ENCODE measurements around the gene SHLD2.
A peak's percentile ranks its signal among the peaks of the same experiment; 100 is the strongest.
"Not testable (repeated sequence)": the region's sequence is repeated elsewhere in the genome, so short reads cannot be mapped to it uniquely, and the experiment has no call there.

The SHLD2 gene

DNA sequence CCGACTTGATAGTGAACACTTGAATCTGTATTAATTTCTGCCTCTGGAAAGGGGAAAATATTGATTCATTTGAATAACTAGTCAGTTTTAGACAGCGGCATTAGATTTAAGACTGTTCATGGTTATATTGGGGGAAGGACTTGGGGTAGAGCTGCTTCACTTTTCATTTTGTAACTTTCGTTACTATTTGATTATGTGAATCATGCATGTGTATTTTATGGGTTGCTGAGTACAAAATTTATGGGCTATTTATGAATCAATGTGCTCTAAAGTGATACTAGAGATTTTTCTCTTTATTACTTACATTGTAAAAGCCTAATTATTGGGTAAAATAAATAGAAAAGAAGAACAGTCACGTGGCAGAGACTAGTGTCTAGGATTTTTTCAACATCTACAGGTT, 5.3 kb upstream of the SHLD2 start:
- DNase-seq, result no peak

DNA sequence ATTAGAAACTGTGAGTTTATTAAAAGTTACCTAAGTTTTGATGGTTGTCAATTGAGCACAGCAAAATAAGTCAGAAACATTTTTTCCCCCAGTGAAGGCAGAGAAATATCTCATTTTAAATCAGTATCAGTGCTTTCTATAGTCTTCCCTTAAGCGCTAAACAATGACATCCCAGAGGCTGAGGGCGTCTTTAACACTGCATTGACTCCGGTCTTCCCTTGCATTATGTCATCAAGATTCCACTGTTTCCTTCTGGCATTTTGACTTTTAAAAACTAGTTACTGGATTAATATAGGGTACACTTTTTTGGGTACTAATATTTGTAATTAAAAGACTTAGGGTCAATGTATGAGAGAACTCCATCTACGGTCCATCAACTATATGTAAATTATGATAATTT, 4.2 kb upstream of the SHLD2 start:
- DNase-seq, result no peak

DNA sequence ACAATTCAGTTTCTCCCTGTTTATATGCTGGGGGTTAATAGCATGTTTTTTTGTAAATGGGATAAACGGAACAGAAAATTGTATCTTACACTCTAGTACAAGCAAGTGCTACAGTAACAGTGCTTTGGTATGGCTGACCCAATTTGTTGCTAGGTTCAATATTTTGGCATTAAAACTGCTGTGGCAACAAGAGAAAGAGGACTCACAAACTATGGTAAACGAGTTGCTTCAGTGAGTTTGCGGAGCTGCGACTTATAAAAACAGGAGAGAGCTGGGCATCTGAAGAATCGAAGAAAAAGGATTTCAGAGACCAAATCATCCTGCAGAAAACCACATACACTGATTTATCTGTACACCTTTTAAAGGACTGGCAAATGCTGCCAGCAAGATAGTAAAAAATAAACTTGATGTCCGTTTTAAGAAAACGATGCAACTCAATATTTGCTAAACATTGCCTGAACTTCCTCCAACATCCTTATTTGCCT, 2.6 kb upstream of the SHLD2 start:
- no peak for DNase-seq

DNA sequence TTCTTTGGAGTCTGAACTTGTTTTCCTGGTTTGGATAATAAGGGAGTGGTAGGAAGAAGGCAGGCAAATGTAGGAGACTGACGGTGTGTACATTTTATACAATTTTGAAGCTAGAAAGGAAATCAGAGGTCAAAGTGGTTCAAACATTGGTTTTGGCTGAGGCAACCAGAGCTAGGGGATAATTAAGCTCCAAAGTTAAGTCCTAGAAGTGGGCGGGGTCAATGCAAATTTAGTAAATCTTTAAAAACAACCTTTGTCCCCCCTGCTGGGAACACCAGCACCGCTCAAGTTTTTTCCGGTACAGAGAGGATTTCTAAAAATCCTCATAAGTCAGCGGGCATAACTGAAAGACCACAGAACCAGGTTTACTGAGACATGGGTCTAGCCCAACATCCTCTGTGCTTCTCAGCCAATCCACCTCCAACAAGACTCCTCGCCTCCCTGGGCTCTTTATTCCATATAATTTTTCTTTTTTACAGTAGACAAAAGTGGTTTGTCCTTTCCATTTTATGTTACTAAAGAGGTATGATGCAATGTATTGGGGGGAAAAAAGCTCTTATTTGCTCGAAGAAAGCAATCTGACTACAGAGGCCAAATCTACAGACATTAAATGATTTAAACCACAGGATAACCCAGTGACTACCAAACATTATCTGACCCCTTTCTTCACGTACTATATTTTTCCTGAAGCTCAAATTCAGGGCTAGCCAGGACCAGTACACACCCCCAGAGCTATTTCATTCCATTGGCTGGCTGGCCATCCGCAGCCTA, 2.0 kb upstream of the SHLD2 start:
- DNase-seq, result no peak

DNA sequence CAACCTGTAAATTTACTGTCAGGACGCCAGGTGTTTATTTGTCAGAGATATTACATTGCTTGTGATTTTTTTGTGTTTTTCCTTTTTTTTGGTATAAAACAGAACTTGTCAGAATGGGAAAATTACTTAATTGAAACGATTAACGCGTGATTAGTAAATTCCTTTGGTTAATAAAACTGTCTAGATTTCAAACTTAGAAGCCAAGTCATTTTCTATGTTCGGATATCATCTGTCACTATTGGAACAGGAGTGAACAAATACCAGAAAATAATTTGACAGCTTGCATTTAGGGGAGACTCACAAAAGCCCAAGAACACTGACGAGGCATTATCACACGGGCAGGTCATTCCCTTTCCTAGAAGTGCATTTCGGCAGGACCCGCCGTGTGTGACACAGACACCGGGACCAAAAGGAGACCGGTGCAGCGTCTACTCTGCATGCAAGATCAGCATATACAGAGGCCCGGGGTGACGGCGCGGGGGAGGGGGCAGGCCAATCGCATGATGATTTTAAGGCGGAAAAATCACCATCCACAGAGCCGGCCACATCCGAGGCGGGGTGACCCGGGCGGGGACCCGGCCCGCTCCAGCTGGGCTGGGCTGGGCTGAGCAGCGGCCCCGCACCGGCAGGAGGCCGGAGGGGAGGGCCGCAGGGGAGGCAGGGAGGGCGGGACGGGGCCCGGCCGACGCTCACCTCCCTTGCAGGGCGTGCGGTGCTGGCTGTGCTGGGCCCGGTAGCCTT, 1.2 kb upstream of the SHLD2 start:
- peak; percentile 1 for DNase-seq

DNA sequence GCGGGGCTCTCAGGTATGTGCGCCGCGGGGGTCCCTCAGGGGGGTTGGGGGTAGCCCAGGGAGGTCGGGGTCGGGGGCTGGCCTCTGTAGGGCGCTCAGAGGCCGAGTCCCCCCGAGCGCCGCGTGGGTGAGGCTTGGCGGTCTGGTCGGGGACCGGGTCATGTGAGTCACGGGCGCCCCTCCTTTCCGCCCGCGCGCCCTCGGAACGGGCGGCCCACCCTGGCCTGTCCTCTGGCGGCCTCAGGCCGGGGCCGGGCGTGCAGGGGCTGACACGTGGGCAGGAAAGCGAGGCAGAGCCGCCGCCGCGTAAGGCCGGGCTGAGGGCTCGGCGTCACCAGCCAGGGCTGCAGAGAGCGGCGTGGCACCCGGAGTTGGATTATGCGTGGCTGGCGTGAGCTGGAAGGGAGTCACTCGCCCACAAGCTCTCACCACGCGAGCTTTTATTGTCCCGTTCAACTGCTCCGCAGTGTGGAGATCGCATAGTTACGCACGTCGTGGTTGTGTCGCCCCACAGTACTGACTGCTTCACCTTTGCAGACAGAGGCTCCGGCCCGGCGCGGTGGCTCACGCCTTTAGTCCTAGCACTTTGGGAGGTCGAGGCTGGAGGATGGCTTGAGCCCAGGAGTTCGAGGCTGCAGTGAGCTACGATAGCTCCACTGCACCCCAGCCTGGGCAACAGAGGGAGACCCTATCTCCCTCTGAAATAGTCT, 385 bp downstream of the SHLD2 start:
- peak; percentile 36 for DNase-seq

DNA sequence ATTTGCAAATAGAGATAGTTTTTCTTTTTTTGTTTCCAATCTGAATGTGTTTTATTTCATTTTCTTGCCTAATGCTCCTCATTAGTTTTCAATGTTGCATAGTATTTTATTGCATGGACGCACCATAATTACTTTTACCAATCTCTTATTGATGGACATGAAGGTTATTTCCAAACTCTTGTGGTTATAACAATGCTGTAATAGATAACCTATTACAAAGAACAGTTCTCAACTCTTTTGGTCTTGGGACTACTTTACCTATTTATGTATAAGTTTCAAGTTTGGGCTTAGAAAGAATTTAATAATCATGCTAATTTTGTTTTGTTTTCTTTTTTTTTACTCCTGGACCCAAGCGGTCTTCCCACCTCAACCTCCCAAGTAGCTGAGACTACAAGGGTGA, 7.0 kb downstream of the SHLD2 start:
- DNase-seq, result no peak

DNA sequence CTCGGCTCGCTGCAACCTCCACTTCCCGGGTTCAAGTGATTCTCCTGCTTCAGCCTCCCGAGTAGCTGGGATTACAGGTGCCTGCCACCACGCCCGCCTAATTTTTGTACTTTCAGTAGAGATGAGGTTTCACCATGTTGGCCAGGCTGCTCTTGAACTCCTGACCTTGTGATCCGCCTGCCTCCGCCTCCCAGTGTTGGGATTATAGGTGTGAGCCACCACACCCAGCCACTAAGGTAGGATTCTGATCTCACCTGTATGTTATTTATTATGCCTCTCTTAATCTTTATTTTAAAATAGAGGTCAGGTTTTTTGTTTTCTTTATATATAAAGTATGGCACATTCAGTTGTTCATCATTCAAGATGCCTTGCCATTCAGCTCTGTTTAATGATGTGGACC, 9.7 kb downstream of the SHLD2 start:
- not testable (repeated sequence) for DNase-seq

DNA sequence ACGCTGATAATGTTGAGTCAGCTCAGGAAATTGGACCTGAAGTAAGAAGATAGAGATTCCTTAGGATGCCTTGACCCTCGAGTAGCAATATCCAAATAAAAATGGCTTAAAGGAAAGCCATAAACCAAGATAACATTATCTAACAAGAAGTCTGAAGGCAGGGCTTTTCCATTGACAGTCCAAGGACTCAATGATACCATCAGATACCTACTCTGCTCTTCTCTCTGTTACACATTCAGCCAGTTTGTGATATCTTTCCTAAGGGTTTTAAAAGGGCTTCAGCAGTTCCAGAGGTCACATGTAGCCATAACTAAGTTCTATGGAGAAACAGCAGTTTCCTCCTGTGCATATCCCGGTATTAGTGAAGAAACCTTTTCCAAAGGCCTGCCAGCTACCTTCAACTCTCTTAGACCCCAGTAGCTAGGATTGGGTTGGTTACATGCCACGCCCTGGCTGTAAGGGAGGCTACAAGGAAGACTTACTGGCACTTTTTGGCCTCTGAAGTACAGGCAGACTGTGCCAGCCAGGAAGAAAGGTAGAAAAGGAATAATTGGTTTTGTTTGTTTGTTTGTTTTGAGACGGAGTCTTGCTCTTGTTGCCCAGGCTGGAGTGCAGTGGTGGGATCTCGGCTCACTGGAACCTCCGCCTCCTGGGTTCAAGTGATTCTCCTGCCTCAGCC, 10.6 kb downstream of the SHLD2 start:
- no peak for DNase-seq

DNA sequence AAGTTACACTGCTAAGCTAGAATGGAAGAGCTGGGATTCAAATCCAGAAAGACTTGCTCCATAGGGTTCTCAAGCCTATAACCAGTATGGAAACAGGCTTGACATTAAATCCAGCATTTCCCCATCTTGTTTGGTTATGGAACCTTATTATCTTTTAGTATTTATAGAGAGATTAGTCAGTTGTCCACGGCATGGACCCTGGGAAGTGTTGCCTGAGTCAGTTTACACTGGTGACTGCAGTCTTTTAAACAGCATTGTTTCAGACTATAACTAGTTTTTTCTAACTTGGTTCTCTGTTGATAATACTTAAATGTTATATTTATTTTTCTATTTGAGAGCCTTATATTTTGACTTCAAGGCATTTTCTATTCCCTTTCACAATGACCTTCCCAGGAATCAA, 23.1 kb downstream of the SHLD2 start:
- DNase-seq, result not testable (repeated sequence)

DNA sequence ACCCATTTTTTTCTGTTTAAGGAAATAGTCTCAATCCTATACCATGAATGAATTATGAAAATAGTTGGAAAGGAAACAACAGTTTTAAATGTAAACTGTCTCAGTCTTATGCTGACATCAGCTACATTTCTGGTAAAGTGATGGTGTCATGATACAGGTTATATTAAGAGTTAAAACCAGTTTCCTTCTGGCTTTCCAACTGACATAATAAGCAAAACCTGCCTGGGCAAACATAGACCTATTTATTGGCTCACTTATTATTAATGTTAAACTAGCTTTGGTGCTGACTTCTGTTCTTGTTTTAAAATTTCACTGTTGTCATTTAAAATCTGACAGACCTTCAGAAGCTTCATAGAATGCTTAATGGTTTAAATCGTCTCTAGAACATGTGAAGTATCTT, 24.0 kb downstream of the SHLD2 start:
- not testable (repeated sequence) for DNase-seq

DNA sequence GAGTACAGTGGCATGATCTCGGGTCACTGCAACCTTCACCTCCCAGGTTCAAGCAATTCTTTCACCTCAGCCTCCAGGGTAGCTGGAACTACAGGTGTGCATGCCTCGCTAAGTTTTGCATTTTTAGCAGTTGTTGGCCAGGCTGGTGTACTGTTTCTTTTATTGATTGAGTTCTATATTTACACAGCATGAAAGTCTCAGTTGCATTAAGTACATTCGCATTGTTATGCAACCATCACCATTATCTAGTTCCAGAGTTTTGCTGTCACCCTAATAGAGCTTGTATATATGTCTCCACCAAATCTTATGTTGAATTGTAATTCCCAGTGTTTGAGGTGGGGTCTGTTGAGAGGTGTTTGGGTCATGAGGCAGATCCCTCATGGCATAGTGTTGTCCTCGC, 28.3 kb downstream of the SHLD2 start:
- not testable (repeated sequence) for DNase-seq

DNA sequence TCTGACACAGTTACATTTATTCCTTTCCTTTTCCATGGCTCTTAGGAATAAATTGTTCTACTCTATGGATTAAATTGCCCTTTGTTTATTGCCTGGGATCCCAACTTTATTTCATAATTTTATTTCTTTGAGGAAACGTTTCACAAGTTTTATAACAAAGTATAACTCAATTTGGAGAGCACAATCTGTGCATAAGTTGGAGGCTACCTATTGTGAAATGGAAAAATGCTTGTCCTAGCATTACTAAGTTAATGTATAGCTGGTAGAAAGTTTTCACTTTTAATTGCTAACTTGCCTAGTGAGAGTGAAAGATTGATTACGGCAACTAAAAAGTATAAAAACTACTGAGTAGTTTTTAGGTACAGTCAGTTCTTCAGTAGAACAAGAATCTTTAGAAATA, 32.0 kb downstream of the SHLD2 start:
- DNase-seq, result not testable (repeated sequence)

DNA sequence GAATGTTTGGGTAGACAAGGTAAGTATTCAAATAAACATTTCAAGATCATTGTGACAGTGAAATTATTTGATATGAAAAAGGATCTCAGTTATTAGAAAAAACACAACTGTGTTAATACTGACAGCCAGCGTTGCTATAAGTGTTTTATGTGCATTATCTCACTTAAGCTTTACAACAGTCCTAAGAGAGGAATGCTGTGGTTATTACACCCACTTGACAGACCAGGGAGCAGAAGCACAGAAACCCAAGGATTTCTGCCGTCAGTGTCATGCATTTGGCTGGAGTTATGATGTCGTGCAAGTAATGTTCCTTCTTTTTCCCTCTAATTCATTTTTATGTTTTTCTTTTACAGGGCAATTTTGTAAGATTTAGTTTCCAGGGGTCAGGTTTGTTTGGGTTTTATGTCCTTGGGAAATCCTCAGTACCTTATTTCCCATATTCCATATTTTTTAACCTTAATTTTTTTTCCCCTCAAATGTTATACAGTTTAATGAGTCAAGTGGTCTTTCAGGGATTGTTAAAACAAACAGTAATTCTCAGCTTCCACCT, 32.7 kb downstream of the SHLD2 start:
- DNase-seq, result not testable (repeated sequence)

DNA sequence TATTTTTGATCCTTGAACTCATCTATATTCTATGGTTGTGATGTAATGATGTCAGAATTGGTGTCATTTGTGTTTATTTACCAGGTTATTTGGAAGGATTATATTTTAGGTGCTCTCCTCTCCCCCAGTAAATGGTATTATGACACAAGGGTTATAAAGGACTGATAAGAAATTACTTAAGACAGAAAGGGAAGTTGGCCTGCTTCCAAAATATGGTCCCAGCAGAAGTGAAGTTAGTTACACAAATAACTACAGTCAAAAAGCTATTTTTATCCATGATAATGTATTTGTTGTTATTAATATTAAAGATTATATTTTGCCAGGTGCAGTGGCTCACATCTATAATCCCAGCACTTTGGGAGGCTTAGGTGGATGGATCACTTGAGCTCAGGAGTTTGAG, 37.2 kb downstream of the SHLD2 start:
- DNase-seq, result not testable (repeated sequence)

DNA sequence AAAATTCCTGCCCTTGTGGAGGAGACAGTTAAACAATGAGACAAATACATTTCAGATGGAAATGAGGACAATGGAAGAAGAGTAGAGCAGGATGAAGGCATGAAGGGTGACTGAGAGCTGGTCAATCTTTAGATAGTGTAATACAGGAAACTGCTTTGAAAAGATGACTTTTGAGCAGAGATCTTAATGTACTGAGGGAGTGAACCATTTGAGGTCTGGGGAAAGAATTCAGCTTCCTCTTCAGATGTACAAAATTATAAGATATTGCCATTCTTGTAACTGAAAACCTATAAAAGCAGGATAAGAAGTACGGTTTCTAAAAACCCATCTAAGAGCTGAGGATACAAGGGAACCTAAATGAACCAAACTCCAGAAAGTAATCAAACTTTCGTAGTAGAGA, 38.9 kb downstream of the SHLD2 start:
- not testable (repeated sequence) for DNase-seq

DNA sequence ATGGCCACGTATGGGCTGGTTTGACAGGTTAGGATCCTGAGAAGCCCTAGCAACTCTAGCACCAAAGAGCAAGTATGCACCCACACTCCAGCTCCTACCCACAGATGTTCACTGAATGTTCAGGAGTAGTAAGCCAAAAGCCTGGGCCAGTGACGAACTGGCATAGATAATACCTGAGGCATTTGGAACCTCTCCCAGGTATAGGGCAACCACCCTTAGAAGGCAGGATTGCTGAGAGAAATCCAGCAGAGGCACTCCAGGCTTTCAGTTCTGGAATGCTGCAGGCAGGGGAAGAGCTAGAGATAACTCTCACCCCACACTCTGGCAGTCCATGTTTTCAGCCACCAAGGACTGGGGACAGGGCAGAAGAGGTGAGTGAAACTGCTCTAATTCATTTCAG, 39.4 kb downstream of the SHLD2 start:
- not testable (repeated sequence) for DNase-seq

DNA sequence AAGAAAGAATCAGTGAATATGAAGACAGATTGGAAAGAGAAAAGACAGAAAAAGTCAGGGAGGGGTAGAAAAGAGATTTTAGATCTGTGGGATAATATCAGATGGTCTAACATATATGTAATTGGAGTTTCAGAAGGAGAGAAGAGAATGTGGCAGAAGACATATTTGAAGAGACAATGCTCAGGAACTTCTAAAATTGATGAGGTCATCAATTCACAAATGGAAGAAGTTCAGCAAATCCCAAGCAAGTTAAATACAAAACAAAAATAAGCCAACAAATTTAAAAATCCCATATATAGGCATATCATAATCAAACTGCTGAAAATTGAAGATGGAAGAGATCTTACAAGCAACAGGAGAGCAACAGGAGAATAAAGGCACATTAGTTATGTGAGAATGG, 42.5 kb downstream of the SHLD2 start:
- DNase-seq, result not testable (repeated sequence)

DNA sequence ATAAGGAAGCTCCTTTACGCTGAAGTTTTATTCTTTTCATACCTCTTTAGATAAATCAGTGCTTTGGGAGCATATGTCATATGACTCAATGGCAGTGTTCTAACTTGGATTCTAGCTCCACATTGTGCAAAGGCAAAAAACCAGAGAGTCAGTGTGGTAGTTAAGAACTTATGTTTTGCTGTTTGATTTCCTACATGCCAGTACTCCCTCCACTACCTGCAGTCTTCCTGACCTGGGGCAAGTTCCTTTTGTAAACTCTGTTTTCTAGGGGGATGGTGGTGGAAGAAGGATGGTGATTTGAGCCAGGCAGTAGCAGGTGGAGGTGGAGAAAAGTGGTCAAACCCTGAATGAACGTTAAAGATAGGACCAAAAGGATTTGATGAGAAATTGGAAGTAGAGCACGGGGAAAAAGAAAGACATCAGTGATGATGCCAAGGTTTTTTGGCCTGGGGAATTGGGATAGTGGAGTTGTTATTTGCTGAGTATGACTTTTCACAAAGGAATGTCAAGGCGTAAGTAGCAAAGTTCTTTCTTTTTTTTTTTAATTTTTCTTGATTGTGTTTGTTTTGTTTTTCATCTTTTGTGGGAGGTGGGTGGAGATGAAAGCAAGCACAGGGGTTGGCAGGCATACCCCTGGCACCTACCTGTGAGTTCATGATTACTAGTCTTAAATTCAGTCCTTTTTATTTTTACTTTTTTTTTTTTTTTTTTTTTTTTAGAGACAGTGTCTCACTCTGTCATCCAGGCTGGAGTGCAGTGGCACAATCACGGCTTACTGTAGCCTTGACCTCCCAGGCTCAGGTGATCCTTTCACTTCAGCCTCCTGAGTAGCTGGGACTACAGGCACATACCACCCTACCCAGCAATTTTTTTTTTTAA, 47.5 kb downstream of the SHLD2 start:
- not testable (repeated sequence) for DNase-seq

DNA sequence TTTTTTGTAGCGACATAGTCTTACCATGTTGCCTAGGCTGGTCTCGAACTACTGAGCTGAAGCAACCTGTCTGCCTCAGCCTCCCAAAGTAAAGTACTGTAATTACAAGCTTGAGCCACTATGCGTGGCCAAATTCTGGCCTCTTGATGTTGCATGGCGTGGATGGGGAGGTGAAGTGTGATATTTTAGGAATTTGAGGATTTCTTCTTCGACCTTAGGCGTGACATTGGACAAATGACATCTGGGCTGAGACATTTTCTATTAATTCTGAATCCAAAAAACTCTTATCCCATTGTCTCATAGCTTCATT, 48.1 kb downstream of the SHLD2 start:
- not testable (repeated sequence) for DNase-seq

DNA sequence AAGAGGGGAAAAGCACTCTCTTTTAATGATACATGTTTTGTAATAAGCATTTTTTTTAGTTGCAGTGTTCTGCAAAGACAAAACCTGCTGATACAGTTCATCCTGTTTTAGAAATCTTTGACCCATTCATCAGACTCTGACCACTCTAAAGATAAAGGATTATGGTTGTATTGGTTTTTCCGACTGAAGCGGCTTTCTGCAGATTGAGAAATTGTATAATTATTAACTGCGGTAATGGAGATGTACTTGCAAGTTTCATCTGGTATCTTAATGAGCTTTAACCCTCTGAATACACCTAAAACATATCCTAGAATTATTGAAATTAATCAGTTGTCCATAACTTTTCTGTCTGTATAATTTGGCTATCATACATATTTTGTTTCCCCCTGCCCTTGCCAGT, 50.6 kb downstream of the SHLD2 start:
- DNase-seq, result not testable (repeated sequence)

All from NCI-H1436 (cell line).